GM23338 (cell line): Measurements from ENCODE around the gene HSD17B7. TPM values are rescaled to one million over a fixed set of nuclear protein-coding genes. Genes with fewer than 3 reads are reported as not detected.

Experiments
- CTCF ChIP-seq, 2 experiments: fragments of 200-600 bp in 1 of 2; sonication (generic) in 1 of 2; conservative IDR thresholded peaks; 2 replicates each; pipeline versions ENCODE4 v1.5.1 to v1.6.1; 2016 to 2017; ENCODE audit warnings: antibody characterized with exemption in 2 of 2, low read depth in 2 of 2, mild to moderate bottlenecking in 2 of 2, moderate library complexity in 1 of 2
- ETS1 ChIP-seq: IDR thresholded peaks from 2 replicates; pipeline ENCODE4 v1.6.1; 2016; ENCODE audit warnings: antibody characterized with exemption
- polyA plus RNA-seq: library from polyadenylated mRNA; unstranded; fragments of >200 nt; fragmentation: Nextera tagmentation; extraction: Ambion mirVana; gene quantifications from 2 replicates; pipeline ENCODE4 v1.2.1, GENCODE V29; 2016
- small RNA-seq: library from RNA; depleted of rRNA; stranded (forward); fragments of <200 nt; gene quantifications from one replicate; pipeline ENCODE3, GENCODE V24; 2014; ENCODE audit warnings: low replicate concordance
- total RNA-seq: library from RNA; depleted of rRNA; stranded (reverse); fragments of >200 nt; shearing (Covaris generic); gene quantifications from 2 replicates; pipeline ENCODE4 v1.2.3, GENCODE V29; 2014; rRNA removed

Gene HSD17B7
- total and polyA plus RNA-seq, 2 experiments from 2014 or later, result 30.9 to 31.9 TPM

GRCh38 chr1:162861625-162862024 lies 71.1 kb downstream of the HSD17B7 start (continued):
- TF ChIP-seq ETS1 (no peak), CTCF (conservative IDR thresholded peaks at IDR 0.05; ENCODE audit: low read depth in 2 of 2) (no peak)

Small RNA genes lying within 50 kb of the gene (small RNA-seq; reads per million reads assigned to genes)
- gene RN7SL861P, result not detected

Other genes with a start within 250 kb of the HSD17B7 start
- 32.9 and 33.3 TPM in 2 replicates for gene UAP1, start 229.0 kb upstream of the HSD17B7 start, total RNA-seq
- gene UAP1, start 229.0 kb upstream of the HSD17B7 start, polyA plus RNA-seq, result 24.0 and 26.7 TPM in 2 replicates
- gene DDR2, start 158.2 kb upstream of the HSD17B7 start, total RNA-seq, result 1.7 and 1.8 TPM in 2 replicates
- gene DDR2, start 158.2 kb upstream of the HSD17B7 start, polyA plus RNA-seq, result 0.26 and 0.66 TPM in 2 replicates
- gene CCDC190, start 70.5 kb downstream of the HSD17B7 start, total RNA-seq, result not detected in 2 replicates
- gene CCDC190, start 70.5 kb downstream of the HSD17B7 start, polyA plus RNA-seq, result not detected in 2 replicates